GM21447 (cell line): Measurements from ENCODE around the gene DCANP1.

Experiments
- ATAC-seq: cut with Tn5 transposase; IDR thresholded peaks from one replicate; pipeline ENCODE4 v1.9.1; 2021; ENCODE audit not compliant: unreplicated experiment

The DCANP1 gene

DNA sequence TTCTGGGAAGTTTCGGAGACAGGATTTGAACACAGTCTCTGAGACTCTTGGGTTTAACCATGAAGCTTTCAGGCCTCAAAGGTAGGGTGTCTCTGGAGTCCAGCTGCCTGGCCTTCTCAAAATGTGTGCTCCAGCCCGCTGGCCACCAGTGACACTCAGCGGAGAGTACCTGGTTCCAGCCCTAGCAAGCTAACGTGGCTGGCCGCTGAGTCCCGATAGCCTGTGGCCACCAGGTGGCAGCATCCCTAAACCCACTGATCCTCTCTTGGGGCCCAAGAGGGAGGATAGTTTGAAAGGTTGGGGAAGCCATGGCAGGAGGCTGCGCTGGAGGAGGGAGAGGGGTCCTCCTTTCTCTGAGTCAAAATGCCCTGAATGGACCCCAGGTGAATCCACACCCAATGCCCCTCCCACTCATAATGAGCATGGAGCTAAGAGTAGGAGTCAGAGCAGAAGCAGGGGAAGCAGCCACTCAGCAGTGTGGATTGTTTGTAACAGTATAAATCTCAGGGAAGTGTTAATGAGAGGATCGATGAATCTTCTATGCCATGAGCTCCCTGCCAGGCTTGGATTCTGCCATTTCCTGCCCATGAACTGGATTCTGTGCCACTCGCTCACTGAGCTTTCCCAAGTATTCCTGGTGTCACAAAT, 10.4 kb upstream of the DCANP1 start:
- peak; percentile 52 for ATAC-seq

DNA sequence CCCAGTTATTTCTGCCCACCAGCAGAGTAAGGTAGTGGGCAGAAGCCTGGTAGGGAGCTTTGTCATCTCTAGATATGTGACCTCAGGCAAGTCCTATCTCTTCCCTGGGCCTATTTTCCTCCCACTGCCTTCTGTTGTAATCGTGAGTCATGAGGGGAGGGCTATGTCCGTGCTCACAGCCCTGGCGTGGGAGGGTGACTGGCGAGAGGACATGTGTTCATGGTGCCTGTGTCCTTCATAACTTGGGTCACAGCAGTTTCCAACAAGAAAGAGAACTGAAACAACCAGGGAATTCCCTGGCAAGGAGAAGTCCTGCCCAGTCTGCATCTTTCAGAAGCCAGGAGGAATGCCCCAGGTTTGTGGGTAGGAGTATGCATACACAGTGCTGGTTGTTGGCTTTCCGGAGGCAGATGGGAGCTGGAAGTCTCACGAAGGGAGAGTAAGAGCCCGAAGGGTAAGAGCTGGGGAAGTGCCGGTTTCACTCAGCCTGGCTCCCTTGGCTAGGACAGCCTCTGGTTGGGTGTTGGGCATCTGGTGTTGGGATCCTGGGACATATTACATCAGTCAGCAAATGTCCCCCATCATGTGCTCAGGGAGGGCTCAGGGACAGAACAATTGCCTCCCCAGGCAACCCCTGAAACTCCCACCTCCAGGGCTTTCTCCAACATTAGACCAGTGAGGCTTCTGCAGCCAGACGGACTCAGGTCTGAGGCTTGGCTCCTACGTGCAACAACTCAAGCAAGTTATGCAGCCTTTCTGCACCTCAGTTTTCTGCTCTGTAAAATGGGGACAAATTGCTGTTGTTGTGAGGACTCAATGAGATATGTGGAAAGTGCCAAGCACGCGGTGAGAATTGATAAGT, 9.3 kb upstream of the DCANP1 start:
- peak; percentile 70 for ATAC-seq

DNA sequence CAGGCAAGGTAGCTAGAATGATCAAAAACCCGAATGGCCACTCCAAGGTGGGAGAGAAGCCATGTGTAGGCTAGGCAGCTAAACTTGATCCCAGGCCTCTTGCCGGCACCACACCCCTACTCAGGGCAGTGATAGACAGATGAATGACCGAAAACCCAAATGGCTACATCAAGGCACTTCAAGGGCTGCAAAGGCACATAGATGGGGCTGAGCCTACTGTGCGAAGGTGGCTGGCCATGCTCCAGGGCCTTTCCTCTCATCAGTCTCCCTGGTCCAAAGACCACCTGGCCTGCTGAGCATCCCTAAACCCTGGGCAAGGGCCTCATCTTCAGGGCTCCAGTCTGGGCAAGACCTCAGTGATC, 8.7 kb upstream of the DCANP1 start:
- ATAC-seq, result no peak

DNA sequence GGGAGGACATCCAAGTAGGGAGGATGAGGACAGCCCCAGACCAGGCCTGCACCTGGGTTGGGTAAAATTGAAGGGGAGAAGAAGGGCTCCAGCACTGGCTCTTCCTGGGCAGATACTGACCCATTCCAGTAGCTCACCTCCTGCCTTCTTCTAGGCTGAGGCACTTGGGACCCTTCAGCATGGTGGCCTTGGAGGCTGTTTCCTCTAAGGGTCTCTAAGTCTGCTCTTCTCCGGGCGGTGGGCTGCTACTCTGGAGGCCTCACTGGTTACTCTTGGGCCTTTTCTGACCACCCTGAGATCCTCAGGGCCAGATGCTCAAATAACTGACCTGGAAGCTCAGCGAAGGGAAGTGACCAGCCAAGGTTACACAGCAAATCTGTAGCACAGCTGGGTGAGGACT, 7.8 kb upstream of the DCANP1 start:
- ATAC-seq, result no peak

DNA sequence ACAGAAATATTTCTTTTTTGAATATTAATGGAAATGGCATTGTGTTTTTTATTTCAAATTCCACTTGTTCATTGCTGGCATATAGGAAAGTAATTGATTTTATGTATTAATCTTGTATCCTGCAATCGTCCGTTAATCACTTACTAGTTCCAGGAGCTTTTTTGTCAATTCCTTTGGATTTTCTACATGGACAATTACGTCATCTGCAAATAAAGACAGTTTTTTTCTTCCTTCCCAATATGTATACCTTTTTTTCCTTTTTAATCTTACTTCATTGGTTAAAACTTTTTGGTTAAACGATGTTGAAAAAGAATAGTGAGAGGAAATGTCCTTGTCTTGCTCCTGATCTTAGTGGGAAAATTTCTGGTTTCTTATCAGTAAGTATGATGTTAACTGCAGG, 6.5 kb upstream of the DCANP1 start:
- no peak for ATAC-seq

DNA sequence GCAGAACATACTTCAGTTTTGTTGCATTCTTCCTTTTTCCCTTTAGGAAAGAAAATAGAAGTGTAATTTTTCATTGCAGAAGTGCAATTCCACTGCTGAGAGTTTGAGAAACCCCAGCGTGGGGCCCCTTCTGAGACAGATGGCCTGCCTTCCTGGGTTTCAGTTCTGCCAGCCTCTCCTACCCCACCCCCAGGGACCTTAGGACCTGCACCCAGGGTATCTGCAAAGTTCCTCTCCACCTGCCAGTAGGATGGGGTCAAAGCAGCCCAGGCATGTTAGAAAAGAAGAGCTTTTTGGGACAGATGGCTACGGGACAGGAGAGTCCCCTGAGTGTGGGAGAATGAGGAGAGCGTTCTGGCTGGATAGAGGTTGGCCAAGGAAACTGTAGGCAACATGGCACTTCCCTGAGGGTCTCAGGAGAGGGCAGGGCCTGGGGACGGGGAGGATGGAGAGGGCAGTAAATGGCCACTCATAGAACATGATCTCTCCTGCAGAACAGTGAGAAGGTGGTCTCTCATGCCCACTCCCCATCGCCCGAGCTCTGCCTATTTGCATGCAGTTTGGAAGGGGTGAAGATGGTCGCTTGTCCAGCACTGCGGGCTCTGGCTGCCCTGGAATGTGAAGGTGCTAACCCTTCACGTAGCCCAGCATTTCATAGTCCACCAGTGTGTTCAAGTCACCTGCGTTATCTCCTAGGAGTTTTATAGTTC, 5.3 kb upstream of the DCANP1 start, which contains the start of gene TIFAB:
Gene TIFAB (minus strand): TSS at position 31 of the 710 bp plus-strand sequence. CDS start 2,412 bp downstream, outside the sequence.
- ATAC-seq, result no peak

DNA sequence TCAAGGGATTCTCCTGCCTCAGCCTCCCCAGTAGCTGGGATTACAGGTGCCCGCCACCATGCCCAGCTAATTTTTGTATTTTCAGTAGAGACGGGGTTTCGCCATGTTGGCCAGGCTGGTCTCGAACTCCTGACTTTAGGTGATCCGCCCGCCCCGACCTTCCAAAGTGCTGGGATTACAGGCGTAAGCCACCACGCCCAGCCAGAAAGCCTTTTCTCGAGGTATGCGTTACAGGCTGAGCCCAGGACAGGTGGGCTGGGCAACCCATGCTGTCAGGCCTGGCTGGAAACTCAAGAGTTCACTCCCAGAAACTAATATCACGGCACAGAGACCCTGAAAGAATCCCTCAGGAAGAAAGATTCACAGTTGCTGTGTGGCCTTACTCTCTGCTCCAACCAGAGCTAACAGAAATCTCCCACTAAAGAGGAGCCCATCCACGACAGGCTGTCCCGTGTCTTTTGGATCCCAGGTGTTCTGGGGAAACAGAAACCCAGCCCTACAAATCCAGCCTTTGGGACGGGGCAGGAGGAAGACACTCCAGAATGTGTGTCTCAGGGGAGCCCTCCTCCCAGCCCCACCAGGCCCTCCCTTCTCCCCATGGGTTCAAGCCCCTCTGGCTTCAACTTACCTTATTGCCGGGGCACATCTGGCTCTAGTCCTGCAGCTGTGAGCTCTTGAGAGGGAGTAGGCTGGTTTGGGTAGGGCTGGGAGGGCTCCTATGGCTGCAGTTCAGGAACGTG, 4.6 kb upstream of the DCANP1 start:
- no peak for ATAC-seq

DNA sequence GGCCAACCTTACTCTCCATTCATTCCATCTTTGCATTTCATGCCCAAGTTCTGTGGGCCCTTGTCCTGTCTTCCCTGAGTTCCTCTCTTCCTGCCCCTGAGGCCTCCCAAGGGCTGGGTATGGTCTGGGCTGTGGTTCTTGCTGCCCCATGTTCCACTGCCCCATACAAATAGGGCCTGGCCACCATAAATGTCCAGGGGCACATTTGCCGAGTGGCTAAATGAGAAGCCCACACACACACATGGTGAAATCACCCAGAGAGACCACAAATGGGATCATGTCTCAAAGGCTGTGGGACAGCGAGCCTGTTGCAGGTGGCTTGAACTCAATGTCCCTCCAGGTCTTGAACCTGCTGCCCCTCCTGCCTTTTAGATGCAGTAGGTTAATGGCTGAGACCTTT, 3.8 kb upstream of the DCANP1 start:
- ATAC-seq, result no peak

DNA sequence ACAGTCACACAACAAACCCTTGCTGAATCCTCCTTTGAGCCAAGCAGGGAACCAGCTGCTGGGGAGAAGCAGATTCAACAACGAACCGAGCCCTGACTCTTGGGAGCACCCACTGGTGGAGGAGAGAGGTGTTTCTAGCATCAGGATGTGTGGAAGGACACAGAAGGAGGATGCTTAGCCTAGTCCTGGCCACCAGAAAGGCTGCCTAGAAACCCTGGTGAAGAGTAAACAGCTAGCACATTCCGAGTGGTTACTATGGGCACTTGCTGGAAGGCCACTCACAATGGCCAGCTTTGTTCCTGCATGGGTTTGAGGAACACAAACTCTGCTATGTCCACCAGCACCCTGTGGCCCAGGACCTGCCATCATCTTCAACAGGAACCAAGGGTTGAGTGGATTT, 3.2 kb upstream of the DCANP1 start:
- ATAC-seq, result no peak

DNA sequence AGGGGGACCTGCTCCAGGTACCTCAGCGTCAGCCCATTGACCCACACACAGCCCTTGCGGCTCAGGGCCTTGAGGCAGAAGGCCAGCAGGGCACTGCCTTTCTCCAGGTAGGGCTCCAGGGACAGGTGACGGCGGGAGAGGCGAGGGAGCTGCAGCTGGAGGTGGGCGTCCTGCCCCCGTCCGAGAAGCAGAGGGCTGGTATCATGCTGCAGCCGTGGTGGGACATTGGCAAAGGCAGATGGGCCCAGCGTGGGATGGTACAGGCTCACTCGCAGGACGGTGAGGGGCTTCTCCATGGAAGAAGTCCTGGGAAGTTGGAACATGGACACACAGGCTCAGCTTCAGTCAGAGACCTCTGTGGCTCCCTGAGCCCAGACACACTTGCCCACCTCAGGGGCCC, 2.5 kb upstream of the DCANP1 start:
- ATAC-seq, result no peak

DNA sequence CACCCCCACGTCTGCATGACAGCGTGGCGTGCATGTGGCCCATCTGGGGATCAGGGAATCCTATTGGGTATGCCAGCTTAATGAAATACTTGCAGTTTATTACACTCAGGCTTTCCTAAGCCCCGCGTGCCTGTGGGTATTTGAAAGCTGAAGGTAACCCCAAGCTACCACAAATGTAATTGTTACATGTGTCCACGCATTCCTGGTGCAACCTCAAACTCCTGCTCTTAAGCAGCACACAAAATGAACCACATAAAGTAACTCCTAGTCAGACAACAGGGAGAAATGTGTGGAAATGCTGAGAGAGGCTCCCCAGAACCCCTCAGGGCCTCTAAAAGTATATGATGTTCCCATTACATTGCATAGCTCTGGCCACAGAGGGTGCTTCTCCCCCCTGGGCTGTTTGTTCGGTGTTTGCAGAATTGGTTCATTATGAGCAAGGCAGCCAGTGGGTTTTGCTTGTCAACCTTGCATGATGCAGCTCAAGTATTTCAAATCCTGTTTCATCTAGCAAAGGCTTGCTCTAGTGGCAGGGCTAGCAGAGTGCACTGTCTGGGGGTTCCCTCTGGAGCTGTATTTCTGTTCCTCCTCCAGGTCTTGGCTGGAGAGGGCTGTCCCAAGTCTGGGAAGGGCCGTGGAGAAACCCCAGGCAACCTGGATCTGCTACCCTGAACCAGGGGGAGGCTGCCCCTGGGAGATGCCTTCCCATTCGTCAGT, 1.8 kb upstream of the DCANP1 start:
- no peak for ATAC-seq

DNA sequence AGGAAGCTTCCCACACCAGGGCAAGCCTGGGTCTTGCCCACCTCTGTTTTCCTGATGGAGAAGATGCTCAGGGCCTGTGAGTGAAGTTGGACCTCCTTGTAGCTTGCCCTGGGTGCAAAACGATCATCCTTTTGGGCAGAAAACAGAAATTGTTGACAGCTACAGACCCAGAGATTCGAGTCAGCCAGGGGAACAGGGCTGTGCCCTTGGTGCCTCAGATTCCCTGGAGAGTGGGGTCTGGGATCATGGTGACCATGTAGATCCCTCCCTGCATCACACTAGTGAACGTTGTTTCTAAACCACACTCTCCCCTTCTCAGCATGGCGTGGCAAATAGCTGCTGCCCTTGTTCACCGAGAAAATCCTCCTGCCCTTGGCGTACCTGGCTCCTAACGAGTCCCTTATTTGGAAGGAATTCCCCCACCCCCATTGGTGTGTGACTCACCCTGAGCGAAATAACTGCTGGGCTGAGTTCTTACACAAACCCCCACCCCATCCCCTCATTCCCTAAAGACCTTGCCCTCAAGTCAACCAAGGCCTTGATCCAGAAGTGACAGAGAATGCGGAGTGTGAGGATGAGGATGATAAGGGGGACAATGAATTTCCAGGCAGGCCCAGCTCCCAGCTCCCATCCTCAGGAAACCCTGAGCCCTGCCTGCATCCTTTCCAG, 1.1 kb upstream of the DCANP1 start:
- ATAC-seq, result no peak

DNA sequence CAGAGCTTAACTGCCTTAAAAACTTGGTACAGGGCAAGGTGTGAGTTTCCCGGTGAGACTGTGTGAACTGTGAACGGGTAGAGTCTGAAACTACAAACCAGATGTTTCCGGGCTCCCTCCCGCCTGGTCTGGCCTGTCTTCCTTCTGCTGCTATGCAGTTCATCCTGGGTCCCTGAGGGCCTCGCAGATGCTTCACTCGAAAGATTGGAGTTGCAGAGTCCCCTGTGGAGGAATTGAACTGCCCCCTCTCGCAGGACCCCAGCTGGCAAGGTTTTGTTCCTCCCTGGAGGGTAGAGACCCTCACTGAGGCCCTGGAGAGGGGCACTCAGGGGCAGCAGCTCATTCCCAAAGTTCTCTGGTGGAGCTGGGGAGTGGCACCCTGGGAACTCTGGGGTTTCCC, 533 bp downstream of the DCANP1 start:
- ATAC-seq, result no peak

DNA sequence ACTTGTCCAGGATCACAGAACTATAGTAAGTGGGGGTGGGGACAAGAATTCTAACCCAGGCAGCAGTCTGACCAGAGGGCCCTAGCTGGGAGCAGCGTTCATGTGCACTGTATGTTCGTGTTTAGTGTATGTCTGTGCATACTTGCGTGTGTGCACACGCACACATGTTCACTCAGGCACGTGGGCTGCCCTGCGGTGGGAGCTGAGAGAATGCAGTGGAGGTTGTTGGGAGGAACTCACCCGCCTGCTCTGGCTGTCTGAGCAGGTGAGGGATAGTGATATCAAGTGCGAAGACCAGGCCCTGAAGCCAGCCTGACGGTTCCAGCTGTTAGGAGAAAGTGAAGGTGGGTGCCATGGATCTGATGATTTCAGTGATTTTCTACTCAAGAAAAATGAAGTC, 942 bp downstream of the DCANP1 start:
- no peak for ATAC-seq

DNA sequence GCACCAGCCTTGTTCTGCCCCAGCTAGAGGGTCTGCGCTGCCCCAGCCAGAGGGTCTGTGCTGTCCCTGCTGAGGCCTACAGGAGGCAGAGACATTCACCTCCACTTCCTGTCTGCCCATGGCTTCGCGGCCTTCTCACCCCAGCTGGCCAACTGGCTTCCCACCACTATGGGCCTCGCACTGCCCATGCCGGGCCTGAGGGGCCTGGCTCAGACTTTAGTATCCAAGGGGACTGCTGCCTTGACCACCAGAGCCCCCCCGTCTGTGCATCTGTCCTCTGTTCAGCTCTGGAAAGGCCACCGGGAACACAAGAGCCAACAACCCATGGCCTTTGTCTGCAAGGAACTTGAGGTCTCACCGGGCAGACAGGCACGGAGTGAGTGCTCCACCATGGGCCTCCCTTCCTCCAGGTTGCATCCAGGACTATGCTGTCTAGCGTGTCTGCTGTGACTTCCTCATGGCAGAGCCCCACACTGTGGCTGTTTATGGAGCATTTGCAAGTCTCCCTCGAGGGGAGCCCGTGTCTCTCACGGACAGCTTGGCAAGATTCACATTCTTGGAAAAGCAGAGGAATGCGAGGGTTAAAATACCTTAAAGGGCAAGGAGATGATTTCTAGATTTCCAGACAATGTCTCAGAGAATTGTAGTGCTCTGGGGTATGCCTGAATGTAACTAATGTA, 1.7 kb downstream of the DCANP1 start:
- ATAC-seq, result no peak

DNA sequence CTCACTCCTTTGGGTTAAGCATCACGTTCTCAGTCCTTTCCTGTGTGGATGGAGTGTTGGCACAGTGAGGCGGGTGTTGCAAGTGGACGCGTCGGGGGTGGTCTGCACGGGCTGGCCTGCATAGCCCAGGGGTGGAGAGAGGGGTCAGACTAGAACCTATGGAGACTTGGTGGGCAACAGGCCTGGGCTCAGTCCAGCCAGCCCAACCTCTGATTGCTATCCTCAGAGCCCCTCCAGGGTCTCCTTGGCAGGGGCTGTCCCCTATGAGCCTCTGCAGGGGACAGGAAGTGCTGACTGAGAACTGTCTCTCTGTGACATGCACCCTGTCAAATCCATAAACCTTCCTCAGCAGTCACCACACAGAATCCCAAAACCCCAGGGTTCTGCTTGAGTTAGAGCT, 2.3 kb downstream of the DCANP1 start:
- no peak for ATAC-seq

DNA sequence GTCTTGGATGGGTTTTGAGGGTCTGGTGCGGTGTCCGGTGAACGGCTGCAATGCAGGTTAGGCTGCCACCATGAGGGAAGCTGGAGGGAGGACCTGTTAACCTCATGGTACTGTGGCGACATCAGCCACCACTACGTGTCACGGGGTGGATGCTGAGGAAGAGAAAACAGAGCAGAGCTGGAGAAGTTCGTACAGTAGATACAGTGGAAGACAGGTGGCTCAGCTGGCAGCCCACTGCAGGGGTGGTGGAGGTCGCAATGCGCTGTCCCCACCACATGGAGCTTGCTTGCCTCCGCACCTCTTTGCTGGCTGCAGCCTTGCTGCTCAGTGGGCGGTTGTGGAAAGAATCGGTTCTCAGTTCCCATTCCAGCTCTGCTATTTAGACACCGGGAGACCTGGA, 2.8 kb downstream of the DCANP1 start:
- no peak for ATAC-seq

DNA sequence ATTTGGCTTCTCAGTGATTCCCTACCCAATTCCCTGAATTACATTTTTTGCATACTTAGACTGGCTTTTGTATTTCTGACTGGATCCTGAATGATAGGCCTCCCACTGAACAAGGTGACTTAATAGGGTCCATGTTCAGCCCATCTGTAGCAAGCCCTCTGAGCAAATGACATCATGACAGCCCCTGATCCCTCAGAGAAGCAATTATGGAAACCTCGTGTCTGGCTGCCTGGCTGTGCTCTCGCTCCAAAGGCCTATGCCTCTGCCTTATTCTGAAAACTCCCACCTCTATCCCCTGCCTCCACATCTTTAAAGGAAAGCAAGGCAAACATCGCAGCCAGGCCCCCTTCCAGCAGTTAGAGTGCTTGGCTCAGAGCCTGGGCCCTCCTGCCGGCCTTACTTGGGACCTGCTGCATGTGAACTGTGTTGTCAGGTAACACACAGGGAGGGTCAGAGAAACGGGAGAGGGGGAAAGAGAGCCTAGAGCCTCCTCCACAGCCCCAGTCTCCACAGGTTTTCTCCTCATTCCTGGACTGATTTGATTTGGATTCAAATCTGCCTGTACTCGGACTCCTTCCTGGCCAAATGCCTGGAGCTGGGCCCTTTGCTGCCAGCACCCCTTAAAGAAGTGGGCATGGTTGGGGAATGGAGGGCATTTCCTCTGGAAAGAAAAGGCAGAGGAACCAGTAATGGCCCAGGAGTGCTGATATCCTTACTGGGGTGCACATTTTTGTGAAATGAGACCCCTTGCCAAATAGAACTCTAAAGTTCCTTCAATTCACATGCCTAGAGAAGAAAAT, 3.8 kb downstream of the DCANP1 start:
- ATAC-seq, result no peak
